Measurements from ENCODE around the gene DENND1A.
A peak's percentile ranks its signal among the peaks of the same experiment; 100 is the strongest.

Gene DENND1A

GRCh38 chr9:123552530-123552929 lies 377.4 kb downstream of the DENND1A start:
- DNase-seq = no peak

- no peak for DNase-seq
These were observed 378.2 kb downstream of the DENND1A start for GRCh38 chr9:123551734-123552133.

DNA sequence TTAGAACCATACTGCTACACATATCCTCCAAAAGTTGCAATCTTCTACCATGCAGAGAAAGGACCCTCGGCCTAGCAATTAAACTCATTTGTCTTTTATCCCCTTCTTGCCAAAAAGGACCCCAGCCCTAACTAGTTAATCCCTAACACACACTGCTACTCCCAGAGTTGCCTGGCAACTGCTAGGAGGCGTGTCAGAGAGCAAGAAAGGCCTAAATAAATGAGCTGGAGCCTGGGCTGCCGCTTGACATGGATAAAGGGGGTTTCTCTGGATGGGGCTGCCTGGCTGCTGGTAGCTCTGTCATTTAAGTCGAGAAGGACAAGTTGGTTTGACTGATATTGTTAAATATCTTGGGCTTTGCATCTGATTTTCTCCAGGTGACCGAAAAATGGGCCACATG lies 379.1 kb downstream of the DENND1A start:
- no peak for DNase-seq

- no peak for DNase-seq
These were observed 379.9 kb downstream of the DENND1A start for GRCh38 chr9:123550012-123550411.

- DNase-seq = no peak
These were observed 381.0 kb downstream of the DENND1A start for GRCh38 chr9:123548741-123549545.

DNA sequence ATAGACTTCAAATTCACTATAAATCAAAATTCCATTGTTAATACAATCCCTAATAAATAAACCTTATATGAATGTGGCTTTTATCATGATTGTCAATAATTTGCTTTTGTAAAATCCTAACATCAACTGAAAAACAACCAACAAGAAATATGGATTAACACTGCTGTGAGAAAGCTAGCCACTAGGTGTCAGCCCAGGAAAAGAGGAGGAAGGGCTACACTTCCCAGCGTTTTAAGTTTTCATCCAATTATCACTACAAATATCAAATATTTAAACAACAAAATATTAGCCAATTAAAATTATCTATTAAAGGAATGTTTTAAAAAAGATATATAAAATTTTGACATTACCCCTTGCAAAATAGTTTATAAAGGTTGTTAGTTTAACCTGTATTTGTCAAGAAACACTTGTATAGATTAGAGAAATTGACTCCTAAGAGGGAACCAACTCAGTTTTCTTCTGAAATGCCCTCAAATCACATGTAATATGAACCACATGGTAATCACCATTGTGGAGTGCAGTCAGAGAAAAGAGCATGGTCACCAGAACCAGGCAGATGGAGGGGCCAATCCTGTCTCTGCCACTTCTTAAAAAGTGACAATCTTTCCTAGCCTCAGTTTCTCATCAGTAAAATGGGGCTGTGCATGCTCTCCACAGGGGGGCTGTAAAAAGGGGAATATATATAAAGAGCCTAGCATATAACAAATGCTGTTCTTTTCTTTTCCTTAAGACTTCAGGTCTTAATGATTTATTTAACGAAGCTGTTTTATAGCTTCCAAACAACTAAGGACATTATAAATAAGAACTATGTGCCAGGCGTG lies 385.7 kb downstream of the DENND1A start:
- DNase-seq = peak; percentile 16 to 23

DNA sequence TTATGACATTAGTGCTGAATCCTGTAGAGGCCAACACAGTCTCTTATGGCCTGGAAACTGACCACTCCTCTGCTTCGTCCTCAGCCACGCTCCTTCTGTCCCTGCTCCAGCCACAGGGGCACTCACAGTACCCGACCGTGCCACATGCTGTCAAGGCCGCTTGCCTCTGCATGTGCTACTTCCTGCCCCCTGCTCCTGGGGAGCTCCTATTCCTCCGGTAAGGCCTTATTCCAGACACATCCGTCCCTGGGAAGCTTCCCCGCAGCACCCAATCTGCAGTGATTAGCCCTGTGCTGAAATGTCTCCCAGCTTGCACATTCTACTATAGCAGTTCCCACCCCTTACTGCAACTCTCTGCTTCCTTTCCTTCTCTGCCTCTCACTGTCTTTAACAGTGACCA lies 386.4 kb downstream of the DENND1A start:
- DNase-seq = no peak

DNA sequence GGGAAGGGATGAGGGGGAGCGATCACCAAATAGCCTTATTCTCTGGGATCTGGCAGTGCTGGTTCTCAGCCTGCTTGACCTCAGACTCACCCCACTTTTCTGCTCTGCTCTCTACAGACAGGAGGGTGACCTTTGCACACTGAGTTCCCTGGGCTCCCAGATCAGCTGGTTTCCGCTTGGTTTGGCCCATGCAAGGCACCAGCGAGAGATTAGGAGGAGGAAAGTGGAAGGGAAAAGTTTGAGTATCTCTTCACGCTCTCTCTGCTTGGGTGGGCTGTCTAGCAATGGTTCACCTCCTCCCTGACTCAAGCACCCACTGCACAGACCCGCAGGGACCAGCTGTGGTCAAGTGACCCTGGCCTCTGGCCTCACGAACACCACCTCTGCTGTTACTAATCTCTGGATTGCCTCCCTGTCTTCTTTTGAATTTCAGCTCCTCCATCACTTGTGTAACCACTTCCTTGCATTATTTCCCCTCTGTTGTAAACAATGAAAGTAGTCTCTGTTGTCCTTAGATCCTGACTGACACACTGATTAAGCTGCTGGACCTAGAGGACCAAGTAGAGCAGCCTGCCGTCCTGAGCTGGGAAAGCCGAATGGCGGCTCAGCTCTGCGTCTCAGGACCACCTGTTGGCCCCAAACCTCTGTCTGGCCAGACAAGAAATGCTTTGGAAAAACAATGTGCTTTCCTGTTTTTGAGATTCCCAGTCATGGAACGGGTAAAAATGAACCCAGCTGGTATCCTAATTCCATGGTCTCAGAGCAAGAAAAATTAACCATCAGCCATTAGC lies 387.3 kb downstream of the DENND1A start:
- no peak for DNase-seq

- peak in 1 of 2 experiments; percentile 2 for DNase-seq
These were observed 388.5 kb downstream of the DENND1A start for GRCh38 chr9:123541411-123541810.

DNA sequence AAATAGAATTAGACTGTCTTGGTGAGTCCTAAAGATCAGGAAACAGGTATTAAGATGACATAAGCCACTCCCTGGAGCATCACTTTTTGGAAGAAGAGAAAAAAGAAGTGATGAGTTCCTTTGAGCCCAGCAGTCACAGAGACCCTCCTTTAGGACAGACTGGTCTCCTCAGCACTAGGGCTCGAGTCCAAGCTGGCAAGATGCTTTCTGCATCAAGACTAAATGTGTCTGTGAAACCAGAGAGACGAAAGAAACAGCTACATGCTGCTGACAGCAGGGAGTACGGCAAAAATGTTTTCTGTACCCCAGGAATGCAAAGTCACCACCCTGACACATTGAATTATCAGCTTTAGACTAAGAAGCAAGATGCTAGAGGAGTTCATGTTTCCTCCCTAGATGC lies 389.5 kb downstream of the DENND1A start:
- no peak for DNase-seq

GRCh38 chr9:123537809-123538208 lies 392.1 kb downstream of the DENND1A start:
- no peak for DNase-seq

- no peak for DNase-seq
These were observed 393.5 kb downstream of the DENND1A start for GRCh38 chr9:123536455-123536868.

DNA sequence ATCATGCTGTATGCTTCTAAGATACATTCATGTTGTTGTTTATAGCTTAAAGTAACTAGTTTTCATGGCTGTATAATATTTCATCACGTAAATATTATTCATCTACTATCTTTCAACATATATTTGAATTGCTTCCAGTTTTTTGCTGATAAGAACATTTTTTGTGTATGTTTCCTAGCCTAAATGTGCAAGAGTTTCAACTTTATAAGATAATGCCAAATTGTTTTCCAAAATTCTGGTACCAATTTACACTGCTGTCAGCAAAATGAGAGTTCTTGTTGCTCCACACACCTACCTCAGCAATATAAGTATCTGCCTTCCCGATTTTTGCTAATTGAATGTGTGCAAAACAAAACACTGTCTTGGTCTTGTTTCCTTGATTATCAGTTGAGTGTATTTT lies 395.6 kb downstream of the DENND1A start:
- no peak for DNase-seq

DNA sequence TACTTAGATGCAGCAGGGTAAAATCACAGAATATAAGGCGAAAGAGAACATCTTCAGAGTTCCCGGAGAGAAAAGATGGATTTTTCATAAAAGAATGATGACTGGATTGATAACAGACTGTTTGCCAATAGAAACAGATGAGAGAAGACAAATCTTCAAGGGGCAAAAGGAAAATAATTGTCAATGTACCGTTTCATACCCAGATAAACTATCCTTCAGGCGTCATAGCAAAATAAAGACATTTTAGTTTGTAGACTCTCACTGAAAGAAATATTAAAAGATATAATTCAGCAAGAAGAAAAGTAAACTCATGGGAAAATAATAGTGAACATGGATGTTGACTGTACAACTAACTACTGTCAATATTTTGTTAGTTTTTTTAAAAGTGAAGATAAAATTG lies 399.7 kb downstream of the DENND1A start:
- DNase-seq = no peak

DNA sequence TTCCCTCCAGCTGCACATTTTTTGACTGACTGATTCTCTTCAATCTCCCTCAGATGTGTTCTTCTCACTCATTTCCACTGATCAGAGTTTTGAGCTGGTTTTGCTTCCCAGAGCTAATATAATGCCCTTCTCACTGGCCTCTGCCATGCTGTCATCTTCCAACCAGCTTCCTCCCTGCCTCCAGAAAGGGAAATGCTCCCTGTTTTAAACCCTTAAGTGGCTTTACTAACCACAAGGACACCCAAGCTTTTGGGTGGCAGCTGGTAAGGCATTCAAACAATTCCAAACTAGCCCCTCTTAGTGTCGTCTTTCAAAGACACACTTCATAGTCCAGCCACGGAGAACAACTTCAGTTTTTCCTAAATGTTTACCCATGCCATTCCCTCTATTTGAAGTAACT lies 401.4 kb downstream of the DENND1A start:
- no peak for DNase-seq

GRCh38 chr9:123527981-123528380 lies 401.9 kb downstream of the DENND1A start:
- no peak for DNase-seq

GRCh38 chr9:123525957-123526356 lies 404.0 kb downstream of the DENND1A start:
- DNase-seq = no peak

- DNase-seq = no peak
These were observed 404.5 kb downstream of the DENND1A start for GRCh38 chr9:123525424-123525823.

GRCh38 chr9:123524866-123525265 lies 405.1 kb downstream of the DENND1A start:
- DNase-seq = no peak

DNA sequence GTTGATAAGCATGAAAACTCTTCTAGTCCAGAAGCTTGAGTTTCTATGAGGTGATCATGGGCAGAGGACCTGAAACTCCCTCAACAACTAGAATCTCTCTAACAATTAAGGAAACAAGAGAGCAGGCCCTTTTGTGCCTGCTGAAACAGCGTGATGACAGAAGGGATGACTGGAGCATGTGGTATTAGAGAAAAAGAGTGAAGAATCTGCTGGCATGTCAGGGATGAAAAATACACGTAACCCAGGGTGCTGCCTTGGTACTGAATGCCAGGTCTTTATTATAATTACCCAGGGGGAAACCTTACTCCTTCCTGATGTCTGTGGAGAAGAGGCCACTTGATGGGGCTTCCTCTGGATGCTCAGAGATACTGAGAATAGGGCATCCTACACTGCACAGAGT lies 406.1 kb downstream of the DENND1A start:
- no peak for DNase-seq

- no peak for DNase-seq
These were observed 406.9 kb downstream of the DENND1A start for GRCh38 chr9:123523001-123523400.

GRCh38 chr9:123522251-123522650 lies 407.7 kb downstream of the DENND1A start:
- no peak for DNase-seq

DNA sequence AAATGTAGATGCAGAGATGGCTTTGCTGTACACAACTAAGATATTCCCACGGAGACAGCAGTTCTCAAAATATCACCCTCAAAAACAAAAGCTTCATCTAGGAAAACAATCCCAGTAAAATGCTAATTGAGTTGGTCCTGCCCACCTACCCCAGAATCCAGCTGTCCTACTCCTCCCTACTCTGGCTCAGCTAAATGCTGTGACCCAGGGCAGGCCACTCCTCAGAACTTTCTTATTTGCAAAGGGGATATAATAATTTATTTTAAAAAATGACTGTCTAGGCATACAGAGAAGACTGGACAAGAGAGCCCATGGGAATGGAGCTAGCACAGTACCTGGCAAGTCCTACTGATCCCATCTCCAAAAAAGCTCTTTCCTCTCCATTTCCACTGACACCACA lies 411.6 kb downstream of the DENND1A start:
- DNase-seq = no peak

Measured in NCI-H446 (cell line).